K562 treated with DMSO at 1 percent for 24 hours (cell line): ENCODE data around the gene FZD8. TPM values are rescaled to one million over a fixed set of nuclear protein-coding genes. Genes with fewer than 3 reads are reported as not detected.

Experiments used
- total RNA-seq: library from RNA; unstranded; fragments of 300-600 nt; gene quantifications from 2 replicates; pipeline ENCODE4 v1.2.3, GENCODE V29; 2022; ENCODE audit warnings: low read depth; ENCODE audit not compliant: insufficient read depth

FZD8 gene, protein sequence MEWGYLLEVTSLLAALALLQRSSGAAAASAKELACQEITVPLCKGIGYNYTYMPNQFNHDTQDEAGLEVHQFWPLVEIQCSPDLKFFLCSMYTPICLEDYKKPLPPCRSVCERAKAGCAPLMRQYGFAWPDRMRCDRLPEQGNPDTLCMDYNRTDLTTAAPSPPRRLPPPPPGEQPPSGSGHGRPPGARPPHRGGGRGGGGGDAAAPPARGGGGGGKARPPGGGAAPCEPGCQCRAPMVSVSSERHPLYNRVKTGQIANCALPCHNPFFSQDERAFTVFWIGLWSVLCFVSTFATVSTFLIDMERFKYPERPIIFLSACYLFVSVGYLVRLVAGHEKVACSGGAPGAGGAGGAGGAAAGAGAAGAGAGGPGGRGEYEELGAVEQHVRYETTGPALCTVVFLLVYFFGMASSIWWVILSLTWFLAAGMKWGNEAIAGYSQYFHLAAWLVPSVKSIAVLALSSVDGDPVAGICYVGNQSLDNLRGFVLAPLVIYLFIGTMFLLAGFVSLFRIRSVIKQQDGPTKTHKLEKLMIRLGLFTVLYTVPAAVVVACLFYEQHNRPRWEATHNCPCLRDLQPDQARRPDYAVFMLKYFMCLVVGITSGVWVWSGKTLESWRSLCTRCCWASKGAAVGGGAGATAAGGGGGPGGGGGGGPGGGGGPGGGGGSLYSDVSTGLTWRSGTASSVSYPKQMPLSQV
- 1.2 and 1.4 TPM in 2 replicates for total RNA-seq

DNA sequence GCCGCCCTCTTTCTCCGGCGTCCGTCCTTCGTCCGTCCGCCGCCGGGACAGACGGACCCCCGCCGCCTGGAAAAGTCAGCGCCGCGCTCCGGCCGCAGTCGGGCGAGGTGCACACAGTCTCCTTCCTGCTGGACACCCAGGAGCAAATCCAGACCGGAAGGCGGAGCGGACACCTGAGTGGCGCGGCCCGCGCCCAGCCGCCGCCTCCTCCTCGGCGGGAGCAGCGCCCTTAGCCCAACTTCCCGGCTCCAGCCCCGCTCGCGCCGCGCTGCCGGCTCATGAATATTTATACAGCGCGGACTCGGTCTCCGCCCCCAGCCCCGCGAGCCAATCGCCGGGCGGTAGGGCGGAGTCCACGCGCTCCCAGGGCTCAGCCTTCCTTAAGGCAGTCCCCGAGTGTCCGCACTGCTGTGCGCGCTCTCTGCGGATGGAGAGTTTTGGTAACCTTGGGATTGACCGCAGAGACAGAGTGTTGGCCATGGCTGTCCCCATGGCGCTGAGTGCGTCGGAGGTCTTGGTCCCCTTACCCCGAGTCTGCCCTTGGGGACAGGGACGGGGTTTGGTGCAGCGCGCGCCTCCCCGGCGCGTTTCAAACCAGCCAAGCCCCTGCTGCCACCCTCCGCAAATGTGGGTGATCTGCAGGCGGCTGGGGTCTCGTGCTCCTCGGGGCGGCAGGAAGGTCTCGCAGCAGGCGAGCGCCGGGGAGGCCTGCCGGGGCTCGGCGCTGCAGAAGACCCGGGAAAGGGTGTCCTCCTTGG, at the start of gene FZD8:
Gene FZD8 (minus strand): TSS at position 262 of the 758 bp plus-strand sequence. CDS start 867 bp downstream, outside the sequence.

DNA sequence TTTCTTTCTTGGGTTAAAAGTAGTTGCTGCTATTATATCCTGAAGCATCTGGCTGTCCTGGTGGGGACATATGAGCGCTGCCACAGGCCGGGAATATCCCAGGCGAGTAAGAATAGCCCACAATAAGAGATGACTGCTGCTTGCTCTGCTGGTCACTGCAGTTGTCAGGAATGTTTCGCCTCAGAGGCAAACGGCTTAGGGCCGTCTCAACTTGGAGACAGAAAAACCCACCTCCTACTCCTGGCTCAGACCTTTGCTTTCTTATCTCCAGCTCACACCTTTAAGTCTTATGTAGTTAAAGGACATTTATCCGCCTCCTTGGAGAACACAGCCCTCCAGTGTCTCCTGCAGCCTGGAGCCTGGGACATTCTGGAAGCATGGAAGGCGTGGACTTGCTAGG, 36.9 kb downstream of the FZD8 start, which contains the start of gene GJD4:
Gene GJD4 (plus strand): TSS at position 151 of the 400 bp plus-strand sequence. CDS start 227 bp downstream, at position 378.

Other genes with a start within 250 kb of the FZD8 start
- not detected in 2 replicates for gene GJD4, start 37.0 kb downstream of the FZD8 start, total RNA-seq